DOHH2 (cell line): ENCODE measurements around the gene SETD1A.

Experiments
- CTCF ChIP-seq: fragments of 200-600 bp; sonication (generic); IDR thresholded peaks from one replicate; pipeline ENCODE4 v1.5.1; 2014; ENCODE audit warnings: antibody characterized with exemption, mild to moderate bottlenecking, low read depth, low read length; ENCODE audit not compliant: poor library complexity, severe bottlenecking
- EZH2phosphoT487 ChIP-seq: fragments of 200-600 bp; sonication (generic); IDR thresholded peaks from 2 replicates; pipeline ENCODE4 v1.6.1; 2017; ENCODE audit warnings: borderline replicate concordance, mild to moderate bottlenecking, antibody characterized with exemption, low read length, moderate library complexity, mixed read lengths

GRCh38 chr16:30954993-30955392 lies 2.6 kb upstream of the SETD1A start:
- TF ChIP-seq CTCF (no peak), EZH2phosphoT487 (no peak)
